ENCODE measurements around the gene TRAF3. TPM values are rescaled to one million over a fixed set of nuclear protein-coding genes. Genes with fewer than 3 reads are reported as not detected.

The TRAF3 gene
- total RNA-seq, 1 donor from 2014 or later = 5.7 TPM

GRCh38 chr14:102826161-102826560, 48.9 kb downstream of the TRAF3 start:
- H3K27me3 ChIP-seq (ENCODE audit: control insufficient read depth in 3 of 3, insufficient read depth in 3 of 3, low read length in 3 of 3) = no peaks in the 10 kb centered on the region
- H3K4me3 ChIP-seq (ENCODE audit: low read length in 3 of 3) = no peak overlapping the region
- H3K9ac ChIP-seq (ENCODE audit: low read depth in 1 of 3, low read length in 3 of 3) = no peak overlapping the region
- H3K27ac ChIP-seq (ENCODE audit: low read depth, low read length) = no peak overlapping the region
- no peaks in the 10 kb centered on the region for H3K36me3 ChIP-seq (ENCODE audit: control insufficient read depth in 3 of 3, insufficient read depth in 3 of 3, low read length in 3 of 3)
- peaks cover 4 to 10% (median 10%) of the 10 kb centered on the region in 3 donors for H3K4me1 ChIP-seq (ENCODE audit: control insufficient read depth in 3 of 3, insufficient read depth in 3 of 3, low read length in 3 of 3)
- H3K9me3 ChIP-seq (ENCODE audit: control insufficient read depth in 3 of 3, low read length in 3 of 3) = no peaks in the 10 kb centered on the region

GRCh38 chr14:102826751-102827675, 49.8 kb downstream of the TRAF3 start:
- H3K27me3 ChIP-seq (ENCODE audit: control insufficient read depth in 3 of 3, insufficient read depth in 3 of 3, low read length in 3 of 3) = no peaks in the 10 kb centered on the region
- H3K27ac ChIP-seq (ENCODE audit: low read depth, low read length) = no peak overlapping the region
- H3K9ac ChIP-seq (ENCODE audit: low read depth in 1 of 3, low read length in 3 of 3) = no peak overlapping the region
- no peak overlapping the region for H3K4me3 ChIP-seq (ENCODE audit: low read length in 3 of 3)
- peaks cover 4 to 10% (median 10%) of the 10 kb centered on the region in 3 donors for H3K4me1 ChIP-seq (ENCODE audit: control insufficient read depth in 3 of 3, insufficient read depth in 3 of 3, low read length in 3 of 3)
- H3K36me3 ChIP-seq (ENCODE audit: control insufficient read depth in 3 of 3, insufficient read depth in 3 of 3, low read length in 3 of 3) = no peaks in the 10 kb centered on the region
- H3K9me3 ChIP-seq (ENCODE audit: control insufficient read depth in 3 of 3, low read length in 3 of 3) = no peaks in the 10 kb centered on the region

- Histone ChIP-seq H3K9me3 (ENCODE audit: control insufficient read depth in 3 of 3, low read length in 3 of 3) (no peaks in the 10 kb centered on the region), H3K27ac (ENCODE audit: low read depth, low read length) (no peak overlapping the region), H3K36me3 (ENCODE audit: control insufficient read depth in 3 of 3, insufficient read depth in 3 of 3, low read length in 3 of 3) (no peaks in the 10 kb centered on the region), H3K4me1 (ENCODE audit: control insufficient read depth in 3 of 3, insufficient read depth in 3 of 3, low read length in 3 of 3) (peaks cover 4 to 10% (median 10%) of the 10 kb centered on the region in 3 donors), H3K27me3 (ENCODE audit: control insufficient read depth in 3 of 3, insufficient read depth in 3 of 3, low read length in 3 of 3) (no peaks in the 10 kb centered on the region), H3K4me3 (ENCODE audit: low read length in 3 of 3) (no peak overlapping the region), H3K9ac (ENCODE audit: low read depth in 1 of 3, low read length in 3 of 3) (no peak overlapping the region)
These were observed 50.5 kb downstream of the TRAF3 start for GRCh38 chr14:102827716-102828115.

- Histone ChIP-seq H3K36me3 (ENCODE audit: control insufficient read depth in 3 of 3, insufficient read depth in 3 of 3, low read length in 3 of 3) (no peaks in the 10 kb centered on the region), H3K9ac (ENCODE audit: low read depth in 1 of 3, low read length in 3 of 3) (no peak overlapping the region), H3K9me3 (ENCODE audit: control insufficient read depth in 3 of 3, low read length in 3 of 3) (no peaks in the 10 kb centered on the region), H3K27me3 (ENCODE audit: control insufficient read depth in 3 of 3, insufficient read depth in 3 of 3, low read length in 3 of 3) (no peaks in the 10 kb centered on the region), H3K4me3 (ENCODE audit: low read length in 3 of 3) (no peak overlapping the region), H3K4me1 (ENCODE audit: control insufficient read depth in 3 of 3, insufficient read depth in 3 of 3, low read length in 3 of 3) (peaks cover 4 to 10% (median 10%) of the 10 kb centered on the region in 3 donors), H3K27ac (ENCODE audit: low read depth, low read length) (no peak overlapping the region)
These were observed 50.9 kb downstream of the TRAF3 start for GRCh38 chr14:102828151-102828550.

GRCh38 chr14:102829016-102829548, 51.8 kb downstream of the TRAF3 start:
- Histone ChIP-seq H3K27ac (ENCODE audit: low read depth, low read length) (no peak overlapping the region), H3K4me1 (ENCODE audit: control insufficient read depth in 3 of 3, insufficient read depth in 3 of 3, low read length in 3 of 3) (peaks cover 4 to 10% (median 10%) of the 10 kb centered on the region in 3 donors), H3K36me3 (ENCODE audit: control insufficient read depth in 3 of 3, insufficient read depth in 3 of 3, low read length in 3 of 3) (no peaks in the 10 kb centered on the region), H3K4me3 (ENCODE audit: low read length in 3 of 3) (no peak overlapping the region), H3K9ac (ENCODE audit: low read depth in 1 of 3, low read length in 3 of 3) (no peak overlapping the region), H3K9me3 (ENCODE audit: control insufficient read depth in 3 of 3, low read length in 3 of 3) (no peaks in the 10 kb centered on the region), H3K27me3 (ENCODE audit: control insufficient read depth in 3 of 3, insufficient read depth in 3 of 3, low read length in 3 of 3) (no peaks in the 10 kb centered on the region)

GRCh38 chr14:102830474-102831045, 53.3 kb downstream of the TRAF3 start:
- Histone ChIP-seq H3K9ac (ENCODE audit: low read depth in 1 of 3, low read length in 3 of 3) (no peak overlapping the region), H3K27ac (ENCODE audit: low read depth, low read length) (no peak overlapping the region), H3K4me1 (ENCODE audit: control insufficient read depth in 3 of 3, insufficient read depth in 3 of 3, low read length in 3 of 3) (no peaks in the 10 kb centered on the region), H3K4me3 (ENCODE audit: low read length in 3 of 3) (no peak overlapping the region), H3K27me3 (ENCODE audit: control insufficient read depth in 3 of 3, insufficient read depth in 3 of 3, low read length in 3 of 3) (no peaks in the 10 kb centered on the region), H3K36me3 (ENCODE audit: control insufficient read depth in 3 of 3, insufficient read depth in 3 of 3, low read length in 3 of 3) (no peaks in the 10 kb centered on the region), H3K9me3 (ENCODE audit: control insufficient read depth in 3 of 3, low read length in 3 of 3) (no peaks in the 10 kb centered on the region)

GRCh38 chr14:102831163-102831804, 54.0 kb downstream of the TRAF3 start:
- Histone ChIP-seq H3K4me3 (ENCODE audit: low read length in 3 of 3) (no peak overlapping the region), H3K4me1 (ENCODE audit: control insufficient read depth in 3 of 3, insufficient read depth in 3 of 3, low read length in 3 of 3) (no peaks in the 10 kb centered on the region), H3K27ac (ENCODE audit: low read depth, low read length) (no peak overlapping the region), H3K36me3 (ENCODE audit: control insufficient read depth in 3 of 3, insufficient read depth in 3 of 3, low read length in 3 of 3) (no peaks in the 10 kb centered on the region), H3K9me3 (ENCODE audit: control insufficient read depth in 3 of 3, low read length in 3 of 3) (no peaks in the 10 kb centered on the region), H3K9ac (ENCODE audit: low read depth in 1 of 3, low read length in 3 of 3) (no peak overlapping the region), H3K27me3 (ENCODE audit: control insufficient read depth in 3 of 3, insufficient read depth in 3 of 3, low read length in 3 of 3) (no peaks in the 10 kb centered on the region)

GRCh38 chr14:102833341-102833740, 56.1 kb downstream of the TRAF3 start:
- Histone ChIP-seq H3K27ac (ENCODE audit: low read depth, low read length) (no peak overlapping the region), H3K4me3 (ENCODE audit: low read length in 3 of 3) (no peak overlapping the region), H3K36me3 (ENCODE audit: control insufficient read depth in 3 of 3, insufficient read depth in 3 of 3, low read length in 3 of 3) (no peaks in the 10 kb centered on the region), H3K9me3 (ENCODE audit: control insufficient read depth in 3 of 3, low read length in 3 of 3) (no peaks in the 10 kb centered on the region), H3K9ac (ENCODE audit: low read depth in 1 of 3, low read length in 3 of 3) (no peak overlapping the region), H3K27me3 (ENCODE audit: control insufficient read depth in 3 of 3, insufficient read depth in 3 of 3, low read length in 3 of 3) (no peaks in the 10 kb centered on the region), H3K4me1 (ENCODE audit: control insufficient read depth in 3 of 3, insufficient read depth in 3 of 3, low read length in 3 of 3) (no peaks in the 10 kb centered on the region)

- Histone ChIP-seq H3K27me3 (ENCODE audit: control insufficient read depth in 3 of 3, insufficient read depth in 3 of 3, low read length in 3 of 3) (no peaks in the 10 kb centered on the region), H3K9ac (ENCODE audit: low read depth in 1 of 3, low read length in 3 of 3) (no peak overlapping the region), H3K4me1 (ENCODE audit: control insufficient read depth in 3 of 3, insufficient read depth in 3 of 3, low read length in 3 of 3) (no peaks in the 10 kb centered on the region), H3K4me3 (ENCODE audit: low read length in 3 of 3) (no peak overlapping the region), H3K9me3 (ENCODE audit: control insufficient read depth in 3 of 3, low read length in 3 of 3) (no peaks in the 10 kb centered on the region), H3K27ac (ENCODE audit: low read depth, low read length) (no peak overlapping the region), H3K36me3 (ENCODE audit: control insufficient read depth in 3 of 3, insufficient read depth in 3 of 3, low read length in 3 of 3) (no peaks in the 10 kb centered on the region)
These were observed 56.7 kb downstream of the TRAF3 start for GRCh38 chr14:102833991-102834390.

- H3K27me3 ChIP-seq (ENCODE audit: control insufficient read depth in 3 of 3, insufficient read depth in 3 of 3, low read length in 3 of 3) = no peaks in the 10 kb centered on the region
- no peaks in the 10 kb centered on the region for H3K4me1 ChIP-seq (ENCODE audit: control insufficient read depth in 3 of 3, insufficient read depth in 3 of 3, low read length in 3 of 3)
- no peaks in the 10 kb centered on the region for H3K9me3 ChIP-seq (ENCODE audit: control insufficient read depth in 3 of 3, low read length in 3 of 3)
- H3K9ac ChIP-seq (ENCODE audit: low read depth in 1 of 3, low read length in 3 of 3) = no peak overlapping the region
- no peak overlapping the region for H3K27ac ChIP-seq (ENCODE audit: low read depth, low read length)
- no peak overlapping the region for H3K4me3 ChIP-seq (ENCODE audit: low read length in 3 of 3)
- no peaks in the 10 kb centered on the region for H3K36me3 ChIP-seq (ENCODE audit: control insufficient read depth in 3 of 3, insufficient read depth in 3 of 3, low read length in 3 of 3)
These were observed 58.7 kb downstream of the TRAF3 start for GRCh38 chr14:102835959-102836358.

All from skeletal muscle tissue (tissue), 4 donors.